NT2/D1 (cell line): ENCODE results near the gene ENTHD1.

ENCODE experiments used
- DNase-seq: peaks from one replicate; pipeline ENCODE4 v3.0.0-alpha.2; 2011; ENCODE audit warnings: low read depth, low spot score
- H3K27me3 ChIP-seq: 2 replicates; pipeline ENCODE4 v1.6.0; 2011; ENCODE audit warnings: mild to moderate bottlenecking; ENCODE audit not compliant: insufficient read length, insufficient read depth
- H3K36me3 ChIP-seq: 2 replicates; pipeline ENCODE4 v1.6.1; 2011; ENCODE audit warnings: mild to moderate bottlenecking, low read length, mixed read lengths; ENCODE audit not compliant: insufficient read depth, insufficient read length
- H3K4me1 ChIP-seq: 2 replicates; pipeline ENCODE4 v1.5.1; 2011; ENCODE audit not compliant: insufficient read depth, insufficient read length
- H3K4me3 ChIP-seq: 2 replicates; pipeline ENCODE4 v1.5.1; 2011; ENCODE audit warnings: low read depth; ENCODE audit not compliant: insufficient read length
- H3K9ac ChIP-seq: 2 replicates; pipeline ENCODE4 v1.6.0; 2011; ENCODE audit warnings: low read depth; ENCODE audit not compliant: insufficient read length
- H3K9me3 ChIP-seq: 2 replicates; pipeline ENCODE4 v1.5.1; 2011; ENCODE audit warnings: mild to moderate bottlenecking, low read length; ENCODE audit not compliant: insufficient read depth
- SUZ12 ChIP-seq: IDR thresholded peaks from 2 replicates; pipeline ENCODE4 v1.6.1; 2011; ENCODE audit not compliant: insufficient read length, insufficient read depth; ENCODE audit errors: extremely low read depth
- YY1 ChIP-seq: IDR thresholded peaks from 2 replicates; pipeline ENCODE4 v1.6.1; 2011; ENCODE audit not compliant: insufficient read length, insufficient read depth
- ZNF274 ChIP-seq: IDR thresholded peaks from 2 replicates; pipeline ENCODE4 v1.6.1; 2011; ENCODE audit warnings: mild to moderate bottlenecking, low read depth, low read length

ENTHD1 gene

DNA sequence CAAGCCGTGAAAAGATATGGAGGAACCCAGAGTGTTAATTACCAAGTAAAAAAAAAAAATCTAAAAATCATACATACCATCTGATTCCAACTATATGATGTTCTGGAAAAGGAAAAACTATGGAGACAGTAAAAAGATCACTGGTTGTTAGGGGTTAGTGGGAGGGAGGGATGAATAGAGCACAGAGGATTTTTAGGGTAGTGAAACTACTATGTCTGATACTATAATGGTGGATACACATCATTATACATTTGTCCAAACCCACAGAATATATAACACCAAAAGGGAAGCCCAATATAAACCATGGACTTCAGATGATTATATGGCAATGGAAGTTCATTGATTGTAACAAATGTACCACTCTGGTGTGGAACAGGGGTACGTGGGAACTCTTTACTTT is 74.1 kb downstream of the ENTHD1 start:
- TF ChIP-seq ZNF274 (no peak), SUZ12 (no peak), YY1 (no peak)
- H3K9me3 ChIP-seq: no peaks in the 10 kb centered on the region
- no peak for DNase-seq
- no peaks in the 10 kb centered on the region for H3K27me3 ChIP-seq
- H3K4me1 ChIP-seq: no peaks in the 10 kb centered on the region
- no peak overlapping the region for H3K9ac ChIP-seq
- H3K36me3 ChIP-seq: no peaks in the 10 kb centered on the region
- H3K4me3 ChIP-seq: no peak overlapping the region

DNA sequence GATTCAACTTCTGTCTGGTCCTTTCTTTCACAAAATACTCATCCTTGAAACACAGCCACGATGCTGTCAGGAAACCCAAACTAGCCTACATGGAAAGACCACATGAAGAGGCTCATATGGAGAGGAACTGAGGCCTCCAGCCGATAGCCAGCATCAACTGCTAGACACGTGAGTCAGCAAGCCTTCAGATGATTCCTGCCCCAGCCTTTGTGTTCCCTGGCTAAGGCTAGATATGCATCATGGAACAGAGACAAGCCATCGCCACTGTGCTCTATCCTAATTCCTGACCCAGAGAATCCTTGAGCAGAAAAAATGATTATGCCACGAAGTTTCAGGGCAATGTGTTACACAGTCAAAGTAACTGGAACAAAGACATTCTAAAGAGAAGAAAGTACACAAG is 75.5 kb downstream of the ENTHD1 start:
- no peak for DNase-seq
- no peaks in the 10 kb centered on the region for H3K27me3 ChIP-seq

DNA sequence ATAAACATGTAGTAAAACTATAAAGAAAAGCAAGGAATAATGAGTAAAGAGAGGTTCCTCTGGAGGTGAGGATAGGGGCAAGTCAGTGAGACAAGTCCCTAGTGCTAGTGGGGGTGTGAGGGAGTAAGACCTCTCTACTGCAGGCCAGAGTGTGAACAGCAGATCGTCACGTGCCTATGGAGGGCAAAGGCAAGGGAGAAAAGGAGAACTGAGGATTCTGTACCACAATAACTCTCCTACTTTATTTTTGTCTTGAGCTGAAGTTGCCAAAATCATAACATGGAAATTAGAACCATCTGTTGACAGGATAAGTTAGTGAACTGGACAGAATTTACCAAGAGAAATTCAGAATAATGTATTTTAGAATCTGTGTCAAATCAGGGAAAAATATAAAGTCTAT is 77.6 kb downstream of the ENTHD1 start:
- TF ChIP-seq ZNF274: no peak
- no peak for TF ChIP-seq YY1
- TF ChIP-seq SUZ12: no peak
- Histone ChIP-seq H3K9me3 (no peaks in the 10 kb centered on the region), H3K4me3 (no peak overlapping the region), H3K36me3 (no peaks in the 10 kb centered on the region), H3K4me1 (no peaks in the 10 kb centered on the region), H3K9ac (no peak overlapping the region), H3K27me3 (no peaks in the 10 kb centered on the region)
- DNase-seq: no peak

More for the DNA sequence above, 75.5 kb downstream of the ENTHD1 start:
- no peaks in the 10 kb centered on the region for H3K36me3 ChIP-seq
- H3K4me1 ChIP-seq: no peaks in the 10 kb centered on the region
- H3K4me3 ChIP-seq: no peak overlapping the region
- no peak overlapping the region for H3K9ac ChIP-seq
- TF ChIP-seq YY1: no peak
- no peak for TF ChIP-seq SUZ12
- no peak for TF ChIP-seq ZNF274
- H3K9me3 ChIP-seq: no peaks in the 10 kb centered on the region

DNA sequence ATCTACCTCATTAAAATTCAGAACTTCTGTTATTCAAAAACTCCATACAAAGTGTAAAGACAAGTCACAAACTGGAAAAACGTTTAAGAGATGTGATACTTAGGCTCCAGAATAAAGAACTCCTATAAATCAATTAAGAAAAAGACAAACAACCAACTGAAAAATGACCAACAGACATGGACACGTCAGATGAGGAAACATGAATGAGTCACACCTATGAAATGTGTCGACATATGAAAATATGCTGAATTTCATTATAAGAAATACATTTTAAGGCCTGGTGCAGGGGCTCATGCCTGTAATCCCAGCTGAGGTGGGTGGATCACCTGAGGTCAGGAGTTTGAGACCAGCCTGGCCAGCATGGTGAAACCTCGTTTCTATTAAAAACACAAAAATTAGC is 78.7 kb downstream of the ENTHD1 start:
- Histone ChIP-seq H3K4me3 (no peak overlapping the region), H3K36me3 (no peaks in the 10 kb centered on the region), H3K4me1 (no peaks in the 10 kb centered on the region), H3K9ac (no peak overlapping the region), H3K27me3 (no peaks in the 10 kb centered on the region), H3K9me3 (no peaks in the 10 kb centered on the region)
- TF ChIP-seq YY1 (no peak), ZNF274 (no peak), SUZ12 (no peak)
- DNase-seq: no peak

DNA sequence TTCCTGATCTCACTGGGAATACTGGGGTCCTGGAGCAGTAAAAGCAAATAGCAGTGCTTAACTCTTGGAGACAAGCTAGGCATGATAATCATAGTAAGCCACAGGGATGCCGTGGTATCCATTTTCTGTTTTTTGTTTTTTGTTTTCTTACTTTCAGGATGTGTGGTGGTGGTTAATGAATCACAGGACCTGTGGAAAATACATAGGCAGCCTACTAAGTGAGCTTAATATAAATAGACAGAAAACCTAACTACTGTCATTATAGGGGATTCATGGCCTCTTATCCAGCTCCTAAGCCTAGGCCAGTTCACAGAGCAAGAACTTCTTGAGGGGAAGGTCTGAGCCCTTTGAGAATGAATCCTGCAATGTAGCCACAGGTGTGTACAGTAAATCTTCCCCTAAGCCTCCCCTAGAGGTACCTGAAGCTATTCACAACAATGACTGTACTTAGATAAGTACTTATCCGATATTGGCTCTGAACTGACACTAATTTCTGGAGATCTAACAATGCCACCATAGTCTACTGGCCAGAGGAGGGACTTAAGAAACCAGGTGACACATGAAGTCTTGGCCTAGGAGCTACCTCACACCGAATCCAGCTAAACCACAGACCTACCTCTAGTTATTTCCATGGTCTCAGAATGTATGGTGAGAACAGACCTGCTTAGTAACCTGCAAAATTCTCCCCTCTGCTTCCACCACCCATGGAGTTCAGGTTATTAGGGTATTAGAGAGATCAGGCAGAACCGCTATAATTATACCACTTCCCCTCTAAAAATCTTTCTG is 83.6 kb downstream of the ENTHD1 start:
- no peak for DNase-seq
- Histone ChIP-seq H3K36me3 (no peaks in the 10 kb centered on the region), H3K27me3 (no peaks in the 10 kb centered on the region), H3K4me1 (no peaks in the 10 kb centered on the region), H3K9me3 (no peaks in the 10 kb centered on the region), H3K4me3 (no peak overlapping the region), H3K9ac (no peak overlapping the region)
- no peak for TF ChIP-seq YY1

DNA sequence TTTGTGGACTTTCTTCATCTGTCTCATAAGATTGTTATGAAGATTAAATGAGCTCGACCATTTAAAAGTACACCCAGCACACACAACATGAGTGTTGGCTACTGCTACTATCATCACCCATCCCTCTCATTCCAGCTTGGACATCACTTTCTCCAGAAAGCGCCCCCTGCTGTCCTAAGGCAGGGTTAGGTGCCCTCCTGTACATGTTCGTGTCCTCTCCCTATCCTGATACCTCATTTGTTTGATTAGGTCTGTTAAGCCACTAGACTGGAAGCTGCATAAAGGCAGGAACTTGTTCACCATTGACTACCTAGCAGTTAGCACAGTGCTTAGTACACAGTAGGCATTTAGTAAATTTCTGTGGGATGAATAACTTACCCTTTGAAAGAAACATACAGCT is 85.5 kb downstream of the ENTHD1 start:
- H3K36me3 ChIP-seq: no peaks in the 10 kb centered on the region
- H3K9me3 ChIP-seq: no peaks in the 10 kb centered on the region
- TF ChIP-seq YY1 (no peak), SUZ12 (no peak), ZNF274 (no peak)
- DNase-seq: peak; percentile 9
- no peaks in the 10 kb centered on the region for H3K27me3 ChIP-seq
- H3K4me3 ChIP-seq: no peak overlapping the region
- no peaks in the 10 kb centered on the region for H3K4me1 ChIP-seq
- no peak overlapping the region for H3K9ac ChIP-seq

DNA sequence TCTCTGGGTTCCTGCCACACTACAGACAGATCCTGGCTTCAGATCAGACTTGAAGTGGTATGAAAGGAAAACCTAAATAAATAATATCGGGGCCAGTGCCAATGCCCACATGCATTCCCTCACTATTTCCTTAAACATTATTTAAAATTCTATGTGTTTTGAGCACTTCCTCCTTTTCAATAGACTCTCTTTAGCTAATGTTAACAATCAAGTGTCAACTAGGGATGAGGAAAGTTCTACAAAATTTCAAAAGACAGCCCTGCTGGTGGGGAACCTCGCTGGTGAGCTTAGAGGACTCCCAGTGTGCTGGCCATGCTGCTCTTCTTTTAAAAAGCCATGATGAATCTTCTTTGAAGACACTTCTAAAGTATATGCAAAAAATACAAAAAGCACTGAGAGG is 87.5 kb downstream of the ENTHD1 start:
- TF ChIP-seq ZNF274 (no peak), YY1 (no peak), SUZ12 (no peak)
- no peak for DNase-seq
- no peak overlapping the region for H3K9ac ChIP-seq
- no peaks in the 10 kb centered on the region for H3K36me3 ChIP-seq
- H3K4me1 ChIP-seq: no peaks in the 10 kb centered on the region
- no peaks in the 10 kb centered on the region for H3K27me3 ChIP-seq
- H3K4me3 ChIP-seq: no peak overlapping the region
- H3K9me3 ChIP-seq: no peaks in the 10 kb centered on the region

DNA sequence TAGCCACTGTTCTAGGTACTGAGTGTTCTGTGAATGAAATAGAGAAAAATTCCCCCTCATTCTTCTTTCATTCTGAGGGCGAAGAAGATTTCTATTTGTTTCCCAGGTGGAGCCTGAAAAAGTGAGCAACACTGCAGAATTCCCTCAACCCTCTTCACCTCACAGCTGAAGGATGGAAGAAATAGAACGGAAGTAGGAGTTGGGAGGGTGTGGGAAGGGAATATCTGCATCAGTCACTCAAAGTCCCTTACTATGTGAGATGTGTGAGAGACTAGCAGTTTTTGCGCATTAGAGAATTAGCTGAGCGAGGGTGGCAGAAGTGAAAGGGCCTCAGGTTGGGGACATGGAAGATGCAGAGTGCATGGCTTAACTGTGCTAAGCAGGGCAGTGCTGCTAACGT is 88.4 kb downstream of the ENTHD1 start:
- no peak for DNase-seq
- no peaks in the 10 kb centered on the region for H3K27me3 ChIP-seq
- no peak overlapping the region for H3K9ac ChIP-seq
- H3K36me3 ChIP-seq: no peaks in the 10 kb centered on the region
- no peaks in the 10 kb centered on the region for H3K9me3 ChIP-seq
- no peak overlapping the region for H3K4me3 ChIP-seq
- H3K4me1 ChIP-seq: no peaks in the 10 kb centered on the region
- TF ChIP-seq SUZ12 (no peak), ZNF274 (no peak), YY1 (no peak)
